Measurements from ENCODE around the gene BRSK2.

The BRSK2 gene

DNA sequence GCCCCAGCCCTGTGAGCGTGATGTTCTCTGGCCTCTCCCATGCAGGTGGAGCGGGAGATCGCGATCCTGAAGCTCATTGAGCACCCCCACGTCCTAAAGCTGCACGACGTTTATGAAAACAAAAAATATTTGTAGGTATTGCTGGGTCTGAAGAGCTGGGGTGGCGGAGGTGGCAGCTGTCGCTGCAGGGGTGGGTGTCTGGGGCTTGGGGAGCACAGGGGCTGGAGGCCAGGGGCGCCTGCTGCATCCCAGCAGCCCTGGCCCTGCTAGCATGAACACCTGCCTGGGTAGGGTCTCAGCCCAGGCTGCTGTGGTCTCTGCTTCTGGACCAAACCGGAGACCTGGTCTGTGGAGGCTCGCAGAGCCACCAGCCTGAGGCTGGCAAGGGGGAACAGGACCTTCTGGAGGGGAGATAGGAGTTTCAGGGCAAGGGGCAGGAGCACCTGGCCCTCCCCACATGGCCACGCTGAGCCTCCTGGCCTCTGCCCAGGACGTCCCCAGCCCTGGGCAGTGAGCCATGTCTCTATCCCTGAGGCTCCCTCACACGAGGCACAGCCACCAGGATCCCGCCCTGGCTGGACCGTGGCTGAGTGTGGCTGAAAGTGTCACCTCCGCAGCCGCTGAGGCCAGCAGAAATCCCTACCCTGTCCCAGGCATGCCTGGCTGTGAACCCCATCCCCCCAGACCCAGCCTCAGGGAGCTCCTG, 48.7 kb downstream of the BRSK2 start:
- DNase-seq, result no peak

GRCh38 chr11:1438967-1439330, 49.2 kb downstream of the BRSK2 start:
- no peak for DNase-seq

- no peak for DNase-seq
Observed at GRCh38 chr11:1439341-1439740, 49.6 kb downstream of the BRSK2 start.

GRCh38 chr11:1440066-1440465, 50.3 kb downstream of the BRSK2 start:
- DNase-seq, result no peak

- DNase-seq, result no peak
Observed at GRCh38 chr11:1440496-1440895, 50.8 kb downstream of the BRSK2 start.

GRCh38 chr11:1442163-1442562, 52.4 kb downstream of the BRSK2 start:
- no peak for DNase-seq

DNA sequence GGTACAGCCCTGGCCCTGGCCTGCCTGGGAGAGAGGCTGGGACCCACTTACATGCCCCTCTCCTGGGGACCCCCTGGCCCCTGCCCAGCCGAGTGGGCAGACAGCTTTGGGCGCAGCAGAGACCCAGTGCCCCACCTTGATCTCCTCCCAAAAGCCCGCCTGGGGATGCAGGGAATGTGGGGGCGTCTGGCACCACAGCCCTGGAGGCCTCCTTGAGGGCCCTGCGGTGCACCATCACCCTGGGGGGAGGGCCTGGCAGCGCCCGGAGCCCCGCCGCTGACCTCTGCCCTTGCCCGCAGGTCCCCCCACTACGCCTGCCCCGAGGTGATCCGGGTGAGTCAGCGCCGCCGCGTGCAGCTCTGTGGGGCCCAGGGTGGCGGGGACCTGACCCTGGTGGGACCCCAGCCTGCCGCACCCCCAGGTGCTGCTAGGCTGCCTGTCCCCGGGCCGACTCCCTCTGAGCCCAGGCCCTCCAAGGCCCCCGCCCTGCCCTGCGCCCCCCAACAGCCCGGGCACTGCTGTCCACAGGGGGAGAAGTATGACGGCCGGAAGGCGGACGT, 53.2 kb downstream of the BRSK2 start:
- no peak for DNase-seq

DNA sequence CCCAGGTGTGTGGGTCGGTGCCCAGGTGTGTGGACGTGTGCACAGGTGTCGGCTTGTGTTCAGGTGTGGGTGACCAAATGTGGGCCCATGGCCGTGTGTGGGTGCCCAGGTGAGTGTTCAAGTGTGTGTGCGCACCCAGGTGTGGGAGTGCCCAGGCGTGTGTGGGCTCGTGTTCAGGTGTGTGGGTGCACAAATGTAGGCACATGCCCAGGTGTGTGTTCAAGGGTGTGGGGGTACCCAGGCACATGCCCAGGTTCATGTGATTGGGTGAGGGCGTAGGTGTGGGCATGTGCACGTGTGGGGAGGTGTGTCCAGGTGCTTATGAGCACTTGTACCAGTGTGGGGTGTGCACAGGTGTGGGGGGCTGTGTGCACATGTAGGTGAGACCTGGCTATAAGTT, 54.0 kb downstream of the BRSK2 start:
- no peak for DNase-seq

DNA sequence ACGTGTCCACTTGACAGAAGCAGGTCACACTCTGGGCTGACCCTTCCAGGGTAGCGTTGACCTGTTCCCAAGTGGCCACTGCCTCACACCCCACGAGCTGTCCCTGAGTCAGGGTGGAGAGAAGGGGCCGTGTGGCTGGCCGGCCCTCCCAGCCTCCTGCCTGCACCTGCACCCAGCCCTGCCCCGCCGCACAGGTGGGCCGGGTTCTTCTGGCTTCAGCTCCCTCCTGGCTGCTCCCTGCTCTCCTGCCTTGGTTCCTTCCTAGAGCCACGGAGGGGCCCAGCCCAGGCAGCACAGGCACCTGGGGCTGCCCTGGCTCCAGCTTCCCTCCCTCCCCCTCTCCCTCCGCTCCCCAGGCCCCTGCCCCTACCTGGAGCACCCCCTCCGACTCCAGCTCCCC, 54.6 kb downstream of the BRSK2 start:
- DNase-seq, result no peak

DNA sequence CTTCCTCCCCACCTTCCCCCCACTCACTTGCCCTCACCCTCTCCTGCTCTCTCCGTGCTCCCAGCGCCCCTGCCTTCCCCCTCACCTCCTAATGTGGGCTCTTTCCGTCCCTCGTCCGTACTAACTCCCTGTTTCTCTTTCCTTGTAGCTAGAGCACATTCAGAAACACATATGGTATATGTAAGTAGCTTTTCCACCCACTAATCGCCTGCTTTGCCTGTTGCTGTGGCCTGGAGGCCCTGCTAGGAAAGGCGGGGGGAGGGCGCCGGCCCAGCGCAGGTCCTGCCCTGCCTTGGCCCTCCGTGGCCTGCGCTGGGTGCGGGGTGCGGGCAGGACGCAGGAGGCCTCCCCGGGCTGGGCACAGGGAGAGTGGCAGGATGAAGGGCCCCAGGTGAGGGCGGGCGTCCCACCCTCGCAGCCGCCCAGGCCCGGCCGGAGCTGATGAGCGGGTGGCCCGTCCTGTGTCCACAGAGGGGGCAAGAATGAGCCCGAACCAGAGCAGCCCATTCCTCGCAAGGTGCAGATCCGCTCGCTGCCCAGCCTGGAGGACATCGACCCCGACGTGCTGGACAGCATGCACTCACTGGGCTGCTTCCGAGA, 55.2 kb downstream of the BRSK2 start:
- no peak for DNase-seq

GRCh38 chr11:1445741-1446445, 56.2 kb downstream of the BRSK2 start:
- DNase-seq, result no peak

- DNase-seq, result no peak
Observed at GRCh38 chr11:1446623-1447022, 56.9 kb downstream of the BRSK2 start.

GRCh38 chr11:1447845-1448825, 58.4 kb downstream of the BRSK2 start:
- DNase-seq, result no peak

- DNase-seq, result no peak
Observed at GRCh38 chr11:1448882-1449281, 59.1 kb downstream of the BRSK2 start.

DNA sequence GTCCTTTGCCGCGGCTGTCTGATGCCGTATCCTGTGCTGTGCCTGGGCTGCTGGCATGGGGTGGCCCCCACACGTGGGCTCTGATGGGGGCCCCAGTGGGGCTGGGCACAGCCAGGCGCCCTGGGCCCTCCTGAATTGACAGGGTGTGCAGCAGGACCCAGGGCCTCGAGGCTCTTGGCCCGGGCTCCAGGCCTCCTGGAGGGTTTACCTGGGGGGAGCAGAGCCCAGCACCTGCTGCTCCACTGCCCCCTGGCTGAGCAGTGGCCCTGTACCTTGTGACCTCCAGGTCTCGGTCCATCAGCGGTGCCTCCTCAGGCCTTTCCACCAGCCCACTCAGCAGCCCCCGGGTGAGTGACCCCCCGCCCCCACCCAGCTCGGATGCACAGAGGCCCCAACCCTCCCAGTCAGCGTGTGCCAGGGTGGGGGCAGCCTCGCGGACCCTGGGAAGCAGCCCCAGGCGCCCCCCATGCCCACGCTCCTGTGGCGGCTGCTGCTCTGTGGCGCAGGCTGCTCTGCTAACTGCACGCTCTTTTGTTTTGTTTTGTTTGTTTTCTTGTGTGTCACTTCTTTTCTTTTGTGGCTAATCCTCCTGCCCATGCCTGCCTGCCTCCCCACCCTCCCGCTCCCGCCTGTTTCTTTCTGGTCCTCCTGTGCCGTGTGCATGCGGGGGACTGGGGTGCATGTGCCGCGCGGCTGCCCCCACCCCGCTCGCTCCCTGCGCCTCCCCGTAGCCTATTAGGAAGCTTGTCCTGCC, 59.9 kb downstream of the BRSK2 start:
- DNase-seq, result no peak

DNA sequence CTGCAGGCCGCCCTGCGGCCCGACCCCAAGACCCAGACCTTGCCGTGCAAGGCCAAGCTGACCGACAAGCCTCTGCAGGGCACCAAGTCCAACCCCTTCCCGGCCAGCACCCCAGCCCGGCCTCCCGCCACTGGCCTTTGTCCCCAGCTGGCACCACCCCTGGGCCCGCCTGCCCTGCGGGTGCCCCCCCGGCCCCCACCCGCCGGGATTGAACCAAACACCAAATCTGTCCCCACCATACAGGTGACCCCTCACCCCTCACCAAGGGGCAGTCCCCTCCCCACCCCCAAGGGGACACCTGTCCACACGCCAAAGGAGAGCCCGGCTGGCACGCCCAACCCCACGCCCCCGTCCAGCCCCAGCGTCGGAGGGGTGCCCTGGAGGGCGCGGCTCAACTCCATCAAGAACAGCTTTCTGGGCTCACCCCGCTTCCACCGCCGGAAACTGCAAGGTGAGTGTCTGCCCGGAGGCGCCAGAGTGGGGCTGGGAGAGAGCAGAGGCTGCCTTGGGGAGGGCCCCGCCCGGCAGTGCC, 60.7 kb downstream of the BRSK2 start:
- no peak for DNase-seq

GRCh38 chr11:1450949-1451710, 61.4 kb downstream of the BRSK2 start:
- peak; percentile 9 for DNase-seq

DNA sequence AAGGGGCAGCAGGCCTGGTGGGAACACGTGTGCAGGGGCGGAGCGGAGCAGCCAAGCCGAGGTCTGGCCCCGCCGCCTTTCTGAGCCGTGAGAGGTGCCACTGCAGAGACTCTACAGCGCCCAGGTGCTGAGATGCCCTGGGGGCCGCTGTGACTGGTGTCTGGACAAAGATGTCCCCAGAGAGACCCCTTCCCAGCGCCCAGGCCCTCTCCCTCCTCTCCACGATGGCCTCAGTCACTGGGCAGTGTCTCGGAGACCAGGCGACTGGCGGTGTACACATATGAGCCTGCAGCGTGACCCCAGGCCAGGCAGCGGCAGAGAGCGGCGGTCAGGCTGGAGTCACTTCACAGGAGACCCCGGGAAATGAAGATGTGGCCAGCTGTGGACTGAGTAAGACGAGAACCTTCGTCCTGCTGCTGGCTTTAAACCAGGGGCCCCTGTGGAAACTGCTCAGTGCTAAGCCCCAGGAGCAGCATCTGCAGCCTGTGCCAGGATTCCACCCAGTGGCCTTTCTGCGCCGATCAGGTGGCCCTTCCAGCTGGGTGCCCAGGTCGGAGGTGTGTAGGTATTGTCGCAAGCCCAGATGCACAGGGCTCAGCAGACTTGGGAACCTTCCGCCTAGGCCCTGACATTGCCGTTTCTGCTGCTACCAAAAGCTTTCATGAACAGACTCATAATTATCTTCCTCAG, 62.2 kb downstream of the BRSK2 start:
- no peak for DNase-seq

- DNase-seq, result no peak
Observed at GRCh38 chr11:1452744-1453143, 63.0 kb downstream of the BRSK2 start.

GRCh38 chr11:1453611-1454034, 63.9 kb downstream of the BRSK2 start:
- no peak for DNase-seq

Data from NCI-H226 (cell line).